Stimulated activated CD4-positive, alpha-beta T cell treated with anti-CD3 and anti-CD28 coated beads, Interleukin-2, amount 100 ng/mL, for 4 hours (primary cell): ENCODE data around the gene LTB4R2.

ENCODE experiments used
- DNase-seq: peaks from one replicate; pipeline ENCODE4 v3.0.0-alpha.2; 2020; ENCODE audit warnings: low read depth

Gene LTB4R2

DNA sequence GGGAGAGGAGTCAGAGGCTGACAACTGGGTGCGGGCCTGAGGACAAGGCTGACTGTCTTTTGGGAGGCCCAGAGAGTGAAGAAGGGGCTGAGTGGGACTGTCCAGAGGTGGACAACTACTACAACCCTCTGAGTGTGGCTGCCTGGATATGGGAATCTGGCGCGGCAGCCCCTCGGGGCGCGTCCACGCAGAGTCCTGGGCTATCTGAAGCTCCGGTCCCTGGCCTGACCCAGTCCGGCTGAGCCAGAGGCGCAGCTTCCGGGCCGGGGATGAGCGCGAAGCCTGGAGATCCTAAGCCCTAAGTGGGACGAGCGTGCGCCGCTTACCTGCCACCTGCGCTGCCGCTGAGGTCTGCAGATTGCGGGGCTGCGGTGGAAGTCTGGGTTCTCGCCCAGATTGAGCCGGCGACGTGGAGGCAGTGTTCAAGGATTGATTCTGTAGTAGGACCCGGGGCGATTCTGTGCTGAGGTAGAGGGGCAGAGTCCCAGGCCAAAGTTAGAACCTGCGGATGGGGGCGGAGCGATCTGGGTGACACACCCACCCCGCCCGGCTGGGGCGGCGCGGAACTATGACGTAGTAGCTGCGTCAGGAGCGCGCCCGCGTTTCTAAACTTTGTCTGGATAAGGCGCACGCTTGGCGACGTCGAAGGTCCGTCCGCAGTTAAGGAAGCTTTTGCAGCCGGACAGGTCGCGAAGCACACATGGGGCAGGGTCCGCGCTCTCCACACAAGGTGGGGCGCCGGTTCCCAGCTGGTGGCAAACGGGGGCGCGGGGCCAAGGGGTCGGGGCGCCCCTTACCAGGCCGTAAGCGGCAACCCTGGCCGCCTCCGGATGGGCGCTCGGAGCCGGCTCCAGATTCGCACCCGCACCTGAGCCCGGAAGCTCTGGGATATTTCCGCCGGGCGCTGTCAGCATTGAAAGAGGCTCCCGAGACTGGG, 10.4 kb upstream of the LTB4R2 start, which contains the start of the genes DHRS1 and NOP9:
Gene DHRS1 (minus strand): TSS at position 526 of the 937 bp plus-strand sequence. CDS start 674 bp downstream, outside the sequence.
Gene NOP9 (plus strand): TSS at position 596 of the 937 bp plus-strand sequence. CDS start 105 bp downstream, at position 701.
- DNase-seq: peak; percentile 88

DNA sequence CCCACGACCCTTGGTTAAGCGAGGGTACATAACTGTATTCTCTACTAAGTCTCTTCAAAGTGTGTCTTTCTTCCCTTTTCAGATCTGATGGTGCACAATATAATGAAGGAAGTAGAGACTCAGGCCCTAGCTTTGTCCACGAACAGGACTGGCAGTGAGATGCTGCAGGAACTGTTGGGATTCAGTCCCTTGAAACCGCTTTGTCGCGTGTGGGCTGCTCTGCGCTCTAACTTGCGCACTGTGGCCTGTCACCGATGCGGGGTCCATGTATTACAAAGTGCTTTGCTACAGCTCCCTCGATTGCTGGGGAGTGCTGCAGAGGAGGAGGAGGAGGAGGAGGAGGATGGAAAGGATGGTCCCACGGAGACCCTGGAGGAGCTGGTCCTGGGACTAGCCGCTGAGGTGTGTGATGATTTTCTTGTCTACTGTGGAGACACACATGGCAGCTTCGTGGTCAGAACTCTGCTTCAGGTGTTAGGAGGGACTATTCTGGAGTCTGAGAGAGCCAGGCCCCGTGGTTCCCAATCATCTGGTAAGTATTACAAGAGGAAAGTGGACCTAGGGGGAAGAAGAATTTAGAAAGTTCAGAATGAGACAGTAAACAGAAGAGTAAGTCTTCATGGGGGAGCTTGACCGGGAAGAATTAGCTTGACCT, 9.5 kb upstream of the LTB4R2 start:
- no peak for DNase-seq

DNA sequence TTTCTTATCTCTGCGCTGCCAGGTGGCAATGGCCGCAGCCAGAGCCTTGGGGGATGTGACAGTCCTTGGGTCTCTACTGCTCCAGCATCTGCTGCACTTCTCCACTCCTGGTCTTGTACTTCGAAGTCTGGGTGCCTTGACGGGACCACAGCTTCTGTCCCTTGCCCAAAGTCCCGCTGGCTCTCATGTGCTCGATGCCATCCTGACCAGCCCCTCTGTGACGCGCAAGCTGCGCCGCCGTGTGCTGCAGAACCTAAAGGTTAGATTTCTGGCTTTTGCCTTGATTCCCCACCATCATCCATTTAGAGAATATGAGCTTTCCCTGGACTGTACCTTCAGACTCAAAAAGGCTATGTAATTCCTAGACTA, 5.9 kb upstream of the LTB4R2 start:
- no peak for DNase-seq

DNA sequence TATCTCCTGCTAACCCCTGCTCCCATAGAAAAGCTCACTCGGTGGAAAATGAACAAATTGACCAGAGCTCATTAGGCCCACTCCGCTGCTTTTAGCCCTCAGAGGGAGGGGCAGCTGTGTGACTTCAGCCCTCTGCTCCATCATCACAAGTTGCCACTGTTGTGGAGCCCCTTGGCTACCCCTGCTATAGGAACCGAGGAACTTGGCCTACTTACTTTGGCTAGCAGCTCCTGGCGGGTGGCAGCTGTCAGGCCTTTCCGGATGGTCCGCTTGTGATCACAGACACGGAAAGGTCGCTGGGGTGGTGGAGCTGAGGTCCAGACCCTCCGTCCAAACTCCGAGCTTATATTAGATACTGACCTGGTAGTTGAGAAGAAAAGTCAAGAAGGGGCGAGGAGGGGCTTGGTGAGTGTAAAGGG, 2.8 kb upstream of the LTB4R2 start:
- DNase-seq: no peak

DNA sequence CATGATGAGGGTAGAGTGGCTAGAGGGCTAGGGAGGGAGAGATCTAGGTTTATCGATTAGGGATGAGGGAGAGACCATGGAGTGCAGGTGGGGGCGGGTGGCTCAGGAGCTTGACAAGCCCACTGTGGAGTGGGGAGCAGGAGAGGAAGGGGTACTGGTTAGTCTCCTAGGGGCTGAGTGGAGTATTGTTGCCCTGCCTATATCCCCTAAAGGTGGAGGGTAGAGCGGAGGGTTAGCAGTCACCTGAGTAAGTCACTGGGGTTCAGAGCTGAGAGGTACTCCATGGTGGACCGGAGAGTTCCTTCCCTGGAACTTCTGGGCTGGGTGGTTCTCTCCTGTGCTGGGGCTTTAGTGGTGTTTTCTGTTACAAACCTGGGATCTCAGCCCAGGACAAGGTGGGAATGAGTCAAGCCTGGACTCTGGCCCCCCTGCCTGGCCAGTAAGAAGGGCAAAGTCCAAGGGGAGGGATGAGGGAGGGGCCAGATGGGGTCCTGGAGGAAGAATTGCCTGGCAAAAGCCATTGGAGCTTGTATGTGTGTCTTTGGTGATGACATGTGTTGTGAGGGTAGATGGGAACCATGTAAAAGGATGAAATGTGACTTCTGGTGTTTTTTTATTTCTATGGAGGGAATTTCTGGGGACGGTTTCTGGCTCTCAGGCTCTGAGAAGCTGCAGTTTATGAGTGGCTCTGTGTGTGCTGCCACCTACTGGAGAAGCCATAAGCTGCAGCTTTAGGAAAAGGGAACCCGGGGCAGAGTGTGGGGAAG, 2.2 kb upstream of the LTB4R2 start, which contains the start of gene CIDEB:
Gene CIDEB (minus strand): TSS at position 403 of the 767 bp plus-strand sequence. CDS start 119 bp downstream, at position 284.
- no peak for DNase-seq

DNA sequence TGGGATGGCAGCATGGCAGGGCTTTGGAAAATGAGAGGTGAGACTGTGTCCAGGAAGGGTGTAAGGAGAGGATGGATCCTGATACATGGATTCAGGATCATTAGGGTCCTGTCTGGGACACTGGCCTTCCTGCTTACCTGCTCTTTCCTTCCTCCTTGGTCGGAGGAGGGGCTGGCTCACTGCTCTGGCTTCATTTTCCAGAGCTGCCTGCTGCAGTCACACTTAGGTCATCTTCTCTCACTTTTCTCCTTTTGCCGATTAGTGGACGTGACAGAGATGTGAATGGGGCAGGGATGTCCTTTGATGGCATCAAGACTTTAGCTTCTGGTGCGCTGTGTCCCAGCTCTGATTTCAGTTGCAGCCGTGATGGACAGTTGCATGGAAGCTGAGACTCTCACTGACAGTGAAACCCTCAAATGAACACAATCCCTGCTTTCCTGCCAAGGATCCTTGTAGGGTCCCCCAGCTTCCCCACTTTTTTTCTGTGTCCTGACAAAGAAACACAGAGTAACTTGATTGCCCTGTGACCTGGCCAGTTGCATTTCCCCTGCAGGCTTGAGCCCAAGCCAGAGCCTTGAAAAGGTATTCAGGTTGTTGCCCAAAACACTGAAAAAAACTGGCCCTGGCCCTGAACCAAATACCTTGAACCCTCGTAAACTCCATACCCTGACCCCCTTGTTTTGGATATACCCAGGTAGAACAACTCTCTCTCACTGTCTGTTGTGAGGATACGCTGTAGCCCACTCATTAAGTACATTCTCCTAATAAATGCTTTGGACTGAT, 1.4 kb upstream of the LTB4R2 start:
- no peak for DNase-seq

DNA sequence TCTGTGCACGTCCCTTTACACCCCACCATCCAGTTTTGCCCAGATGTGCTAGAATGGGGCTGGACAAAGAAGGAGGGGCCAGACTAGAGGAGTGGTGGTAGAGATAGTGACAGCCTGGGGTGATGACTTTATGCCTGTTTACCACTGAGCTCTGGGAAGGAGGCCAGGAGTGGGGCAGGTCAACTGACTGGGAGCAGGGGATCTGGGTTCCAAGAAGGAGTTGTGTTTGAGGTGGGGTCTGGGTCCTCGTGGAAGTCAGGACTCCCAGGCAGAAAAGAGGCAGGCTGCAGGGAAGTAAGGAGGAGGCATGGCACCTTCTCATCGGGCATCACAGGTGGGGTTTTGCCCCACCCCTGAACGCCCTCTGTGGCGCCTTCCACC, 315 bp downstream of the LTB4R2 start:
- DNase-seq: no peak

DNA sequence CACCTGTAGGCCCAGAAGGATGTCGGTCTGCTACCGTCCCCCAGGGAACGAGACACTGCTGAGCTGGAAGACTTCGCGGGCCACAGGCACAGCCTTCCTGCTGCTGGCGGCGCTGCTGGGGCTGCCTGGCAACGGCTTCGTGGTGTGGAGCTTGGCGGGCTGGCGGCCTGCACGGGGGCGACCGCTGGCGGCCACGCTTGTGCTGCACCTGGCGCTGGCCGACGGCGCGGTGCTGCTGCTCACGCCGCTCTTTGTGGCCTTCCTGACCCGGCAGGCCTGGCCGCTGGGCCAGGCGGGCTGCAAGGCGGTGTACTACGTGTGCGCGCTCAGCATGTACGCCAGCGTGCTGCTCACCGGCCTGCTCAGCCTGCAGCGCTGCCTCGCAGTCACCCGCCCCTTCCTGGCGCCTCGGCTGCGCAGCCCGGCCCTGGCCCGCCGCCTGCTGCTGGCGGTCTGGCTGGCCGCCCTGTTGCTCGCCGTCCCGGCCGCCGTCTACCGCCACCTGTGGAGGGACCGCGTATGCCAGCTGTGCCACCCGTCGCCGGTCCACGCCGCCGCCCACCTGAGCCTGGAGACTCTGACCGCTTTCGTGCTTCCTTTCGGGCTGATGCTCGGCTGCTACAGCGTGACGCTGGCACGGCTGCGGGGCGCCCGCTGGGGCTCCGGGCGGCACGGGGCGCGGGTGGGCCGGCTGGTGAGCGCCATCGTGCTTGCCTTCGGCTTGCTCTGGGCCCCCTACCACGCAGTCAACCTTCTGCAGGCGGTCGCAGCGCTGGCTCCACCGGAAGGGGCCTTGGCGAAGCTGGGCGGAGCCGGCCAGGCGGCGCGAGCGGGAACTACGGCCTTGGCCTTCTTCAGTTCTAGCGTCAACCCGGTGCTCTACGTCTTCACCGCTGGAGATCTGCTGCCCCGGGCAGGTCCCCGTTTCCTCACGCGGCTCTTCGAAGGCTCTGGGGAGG, 985 bp downstream of the LTB4R2 start, which contains the start of gene LTB4R:
Gene LTB4R (plus strand): TSS at position 857 of the 959 bp plus-strand sequence. CDS start 4,150 bp downstream, outside the sequence.
- peak; percentile 40 for DNase-seq

DNA sequence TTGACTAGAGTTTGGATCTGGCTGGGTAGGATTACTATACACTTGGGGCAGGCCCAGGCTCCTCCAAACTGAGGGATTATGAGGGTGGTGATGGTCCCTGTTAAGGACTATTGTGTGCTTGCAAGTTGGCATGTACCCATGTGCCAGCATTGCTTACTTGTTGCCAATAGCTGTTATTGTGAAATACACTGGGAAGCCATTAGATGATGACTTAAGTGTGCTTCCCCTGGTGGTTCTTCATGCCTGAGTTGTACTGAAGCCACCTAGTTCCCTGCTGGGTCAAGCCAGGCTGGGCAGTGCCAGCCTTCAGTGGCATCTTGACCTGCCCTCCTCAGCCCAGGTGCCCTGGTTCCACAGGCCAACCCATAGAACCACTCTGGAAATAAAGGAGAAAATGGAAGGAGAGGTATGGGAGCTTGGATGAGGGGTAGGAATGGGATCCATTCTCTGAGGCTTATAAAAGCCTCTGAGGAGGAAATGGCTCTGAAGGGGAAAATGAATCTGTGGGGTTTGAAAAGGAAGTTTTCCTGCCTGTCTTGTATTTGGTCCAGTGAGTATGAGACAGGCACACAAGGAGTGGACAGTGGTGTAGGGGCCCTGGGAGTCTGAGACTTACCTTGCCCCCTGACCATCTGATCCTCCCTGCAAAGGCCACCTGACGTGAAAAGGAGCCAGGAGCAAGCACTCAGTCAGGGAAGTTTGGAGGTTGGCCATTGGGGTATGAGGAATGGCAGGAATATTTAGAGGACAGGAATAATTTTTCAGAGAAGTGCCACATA, 2.1 kb downstream of the LTB4R2 start:
- no peak for DNase-seq

DNA sequence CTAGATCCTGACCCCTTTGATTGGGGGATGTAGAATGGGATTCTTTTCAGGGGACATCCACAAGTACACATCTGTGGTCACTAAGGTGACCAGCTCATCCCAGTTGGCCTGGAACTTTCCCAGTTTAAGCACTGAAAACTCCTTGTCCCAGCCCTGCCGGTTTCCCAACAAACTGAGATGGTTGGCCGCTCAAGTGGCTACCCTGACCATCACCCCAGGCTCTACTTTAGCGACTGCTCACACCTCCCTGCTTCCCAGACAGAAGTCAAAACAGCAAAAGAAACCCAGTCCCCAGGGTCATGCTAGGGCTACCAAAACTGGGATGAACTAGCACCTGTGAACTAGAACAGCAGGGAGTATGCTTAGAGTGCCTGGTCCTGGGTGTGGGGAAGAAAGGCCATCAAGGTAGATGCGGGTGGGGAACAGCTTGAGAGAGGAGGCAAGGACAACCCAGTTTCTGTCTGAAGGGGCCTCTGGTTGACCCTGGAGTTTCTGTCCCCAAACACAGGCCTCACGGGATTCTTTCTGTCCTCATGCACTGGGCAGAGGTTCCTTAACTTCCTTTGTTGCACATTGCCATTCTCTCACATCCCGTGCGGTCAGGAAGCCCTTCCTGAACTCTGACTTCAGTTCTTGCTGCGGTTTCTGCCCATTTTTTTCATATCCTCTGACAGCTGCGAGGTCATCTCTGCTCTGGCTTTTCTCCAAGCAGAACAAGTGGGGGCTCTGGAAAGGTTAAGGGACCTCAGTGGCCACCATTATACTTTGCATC, 3.0 kb downstream of the LTB4R2 start:
- DNase-seq: no peak

DNA sequence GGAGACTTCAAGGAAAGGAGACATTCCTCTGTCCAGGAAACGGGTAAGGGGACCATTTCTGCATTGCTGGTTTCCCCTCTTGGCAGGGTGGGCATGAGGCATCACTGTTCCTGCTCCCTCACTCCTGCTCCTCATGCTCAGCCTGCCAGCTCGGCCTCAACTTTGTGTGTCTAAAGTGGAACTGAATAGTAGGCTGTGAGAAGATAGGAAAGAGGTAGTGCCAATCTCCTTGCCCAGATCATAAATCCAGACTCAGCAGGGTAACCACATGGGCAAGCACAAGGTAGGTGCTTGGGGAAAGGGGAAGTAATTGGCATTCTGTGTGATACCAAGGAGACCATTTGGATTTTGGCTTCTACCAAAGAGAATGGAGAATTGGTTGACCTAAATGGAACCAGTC, 4.0 kb downstream of the LTB4R2 start:
- no peak for DNase-seq

DNA sequence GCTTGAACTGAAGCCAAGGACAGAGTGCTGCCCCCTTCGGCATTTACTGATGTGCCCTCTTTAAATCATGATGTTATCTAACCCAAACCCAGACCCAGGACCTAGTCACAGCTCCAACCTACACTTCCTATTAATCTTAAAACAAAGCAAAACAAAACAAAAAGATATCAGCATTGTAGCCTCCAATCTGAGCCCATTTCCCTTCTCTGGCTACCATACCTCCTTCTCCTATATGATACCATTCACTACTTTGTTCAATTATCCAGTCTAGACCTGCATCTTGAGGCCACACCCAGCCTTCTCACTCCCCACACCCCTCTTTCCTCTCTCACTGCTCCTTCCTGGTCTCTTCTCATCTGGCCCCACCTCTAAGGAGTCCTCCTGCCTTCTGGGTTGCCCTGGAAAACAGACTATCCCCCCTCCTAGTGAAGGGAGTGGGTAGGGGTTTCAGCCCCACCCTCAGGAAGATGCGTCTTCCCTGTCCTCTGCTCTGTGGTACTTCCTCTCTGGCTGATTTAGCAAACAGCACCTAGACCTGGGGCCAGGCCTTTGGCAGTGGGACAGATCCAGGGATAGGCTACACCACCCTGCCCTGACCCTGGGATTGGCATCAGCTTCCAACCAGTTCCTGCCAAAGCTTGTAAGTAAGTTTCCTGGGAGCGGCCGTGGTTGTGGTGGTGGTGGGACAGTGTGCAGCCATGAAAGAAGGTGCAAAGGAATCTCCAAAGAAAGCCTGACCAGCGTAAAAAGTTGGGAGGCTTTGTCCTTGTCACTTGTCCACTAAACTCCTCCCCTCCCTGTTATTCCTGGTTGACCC, 4.6 kb downstream of the LTB4R2 start:
- no peak for DNase-seq

DNA sequence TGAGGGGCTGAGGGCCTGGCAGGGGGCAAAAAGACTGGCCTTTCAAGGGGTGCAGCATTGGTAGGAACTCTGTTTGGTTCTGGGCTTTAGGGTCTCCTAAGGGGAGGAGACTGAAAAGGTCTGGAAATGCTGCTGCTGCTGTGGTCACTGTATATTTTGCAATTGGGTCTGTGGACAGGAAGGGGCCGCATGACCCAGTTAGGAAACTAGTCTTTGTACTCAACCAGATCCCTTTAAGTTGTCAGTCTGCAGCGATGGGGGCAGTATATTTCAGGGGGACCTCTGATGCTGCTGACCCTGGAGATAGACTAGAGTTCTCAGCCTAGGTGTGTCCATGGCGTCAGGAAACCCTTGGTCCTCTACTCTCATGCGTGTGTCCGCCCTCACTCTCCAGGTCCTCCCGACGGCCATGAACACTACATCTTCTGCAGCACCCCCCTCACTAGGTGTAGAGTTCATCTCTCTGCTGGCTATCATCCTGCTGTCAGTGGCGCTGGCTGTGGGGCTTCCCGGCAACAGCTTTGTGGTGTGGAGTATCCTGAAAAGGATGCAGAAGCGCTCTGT, 5.4 kb downstream of the LTB4R2 start:
- no peak for DNase-seq

DNA sequence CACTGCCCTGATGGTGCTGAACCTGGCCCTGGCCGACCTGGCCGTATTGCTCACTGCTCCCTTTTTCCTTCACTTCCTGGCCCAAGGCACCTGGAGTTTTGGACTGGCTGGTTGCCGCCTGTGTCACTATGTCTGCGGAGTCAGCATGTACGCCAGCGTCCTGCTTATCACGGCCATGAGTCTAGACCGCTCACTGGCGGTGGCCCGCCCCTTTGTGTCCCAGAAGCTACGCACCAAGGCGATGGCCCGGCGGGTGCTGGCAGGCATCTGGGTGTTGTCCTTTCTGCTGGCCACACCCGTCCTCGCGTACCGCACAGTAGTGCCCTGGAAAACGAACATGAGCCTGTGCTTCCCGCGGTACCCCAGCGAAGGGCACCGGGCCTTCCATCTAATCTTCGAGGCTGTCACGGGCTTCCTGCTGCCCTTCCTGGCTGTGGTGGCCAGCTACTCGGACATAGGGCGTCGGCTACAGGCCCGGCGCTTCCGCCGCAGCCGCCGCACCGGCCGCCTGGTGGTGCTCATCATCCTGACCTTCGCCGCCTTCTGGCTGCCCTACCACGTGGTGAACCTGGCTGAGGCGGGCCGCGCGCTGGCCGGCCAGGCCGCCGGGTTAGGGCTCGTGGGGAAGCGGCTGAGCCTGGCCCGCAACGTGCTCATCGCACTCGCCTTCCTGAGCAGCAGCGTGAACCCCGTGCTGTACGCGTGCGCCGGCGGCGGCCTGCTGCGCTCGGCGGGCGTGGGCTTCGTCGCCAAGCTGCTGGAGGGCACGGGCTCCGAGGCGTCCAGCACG, 6.1 kb downstream of the LTB4R2 start:
- no peak for DNase-seq

DNA sequence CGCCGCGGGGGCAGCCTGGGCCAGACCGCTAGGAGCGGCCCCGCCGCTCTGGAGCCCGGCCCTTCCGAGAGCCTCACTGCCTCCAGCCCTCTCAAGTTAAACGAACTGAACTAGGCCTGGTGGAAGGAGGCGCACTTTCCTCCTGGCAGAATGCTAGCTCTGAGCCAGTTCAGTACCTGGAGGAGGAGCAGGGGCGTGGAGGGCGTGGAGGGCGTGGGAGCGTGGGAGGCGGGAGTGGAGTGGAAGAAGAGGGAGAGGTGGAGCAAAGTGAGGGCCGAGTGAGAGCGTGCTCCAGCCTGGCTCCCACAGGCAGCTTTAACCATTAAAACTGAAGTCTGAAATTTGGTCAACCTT, 6.6 kb downstream of the LTB4R2 start:
- no peak for DNase-seq

DNA sequence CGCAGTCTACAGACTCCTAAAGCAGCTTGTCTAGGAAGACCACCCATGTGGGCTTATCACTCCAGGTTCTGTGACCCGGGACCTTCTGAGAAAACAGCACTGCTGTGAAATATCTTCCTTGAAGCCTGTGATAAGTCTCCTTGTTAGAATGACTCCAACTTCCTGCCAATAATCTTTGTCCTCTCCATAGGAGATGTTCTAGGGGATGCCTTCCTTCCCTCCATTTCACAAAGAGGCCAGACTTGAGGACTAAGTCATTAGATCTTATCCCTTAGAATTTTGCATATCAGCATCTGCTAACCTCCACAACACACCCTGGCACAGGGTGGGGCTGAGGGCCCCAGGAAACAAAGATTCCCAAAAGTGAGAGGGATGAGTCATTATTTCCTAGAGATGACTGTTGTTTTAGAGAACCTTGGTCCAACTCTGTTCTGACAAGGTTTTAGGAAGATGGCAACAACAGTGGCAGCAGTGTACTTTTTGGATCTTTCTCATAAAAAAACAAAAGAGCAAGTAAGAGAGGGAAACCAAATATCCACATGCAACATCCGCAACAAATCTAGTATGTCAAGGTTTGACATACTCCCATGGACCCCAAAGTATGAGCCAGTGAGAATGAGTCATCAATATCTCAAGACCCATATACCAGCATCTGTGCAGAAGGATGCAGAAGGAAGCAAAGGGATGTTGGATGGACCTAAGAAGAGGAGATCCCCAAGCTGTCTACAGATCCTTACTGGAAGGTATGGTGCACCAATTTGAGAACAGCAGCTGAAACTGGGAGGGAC, 7.4 kb downstream of the LTB4R2 start:
- DNase-seq: no peak
